Upper lobe of right lung (tissue), 1 donor: Measurements from ENCODE around the gene H3-3A. TPM values are rescaled to one million over a fixed set of nuclear protein-coding genes. Genes with fewer than 3 reads are reported as not detected.

Experiments
- ATAC-seq: fragments of 200-7000 bp; cut with Tn5 transposase; one replicate; pipeline ENCODE4 v1.9.1; 2020; ENCODE audit warnings: mild to moderate bottlenecking, moderate library complexity
- DNase-seq: peaks from one replicate; pipeline ENCODE4 v3.0.0-alpha.2; 2020
- H3K27ac ChIP-seq: fragments of 200-600 bp; one replicate; pipeline ENCODE4 v1.8.0; 2022
- H3K27me3 ChIP-seq: fragments of 200-600 bp; one replicate; pipeline ENCODE4 v1.8.0; 2022; ENCODE audit warnings: mild to moderate bottlenecking
- H3K36me3 ChIP-seq: fragments of 200-600 bp; one replicate; pipeline ENCODE4 v1.8.0; 2022
- H3K4me1 ChIP-seq: fragments of 200-600 bp; one replicate; pipeline ENCODE4 v1.8.0; 2022
- H3K4me3 ChIP-seq: fragments of 200-600 bp; one replicate; pipeline ENCODE4 v1.8.0; 2022; ENCODE audit warnings: mild to moderate bottlenecking
- H3K9me3 ChIP-seq: fragments of 200-600 bp; one replicate; pipeline ENCODE4 v1.8.0; 2022
- intact Hi-C: fragments of 100-400 bp; cut with DNase I; formaldehyde crosslinking; loops from one replicate; pipeline ENCODE4 v1.11.0; 2022
- total RNA-seq: library from RNA; stranded (reverse); fragmentation: NEBNext Ultra II Directional; extraction: Animal tissue kit (Norgen Biotek cat#: 25700); gene quantifications from one replicate; pipeline ENCODE4 v1.2.1, GENCODE V29; 2021
- TF ChIP-seq, protein P1 (sequence below): fragments of 200-600 bp; IDR thresholded peaks from one replicate; pipeline ENCODE4 v1.8.0; 2022; ENCODE audit warnings: antibody characterized with exemption
- donor health status: DM: no; HTN: yes; CAD: no; lungs with severe emphysema.

H3-3A gene
- total RNA-seq, 1 donor from 2014 or later = 435 TPM

DNA sequence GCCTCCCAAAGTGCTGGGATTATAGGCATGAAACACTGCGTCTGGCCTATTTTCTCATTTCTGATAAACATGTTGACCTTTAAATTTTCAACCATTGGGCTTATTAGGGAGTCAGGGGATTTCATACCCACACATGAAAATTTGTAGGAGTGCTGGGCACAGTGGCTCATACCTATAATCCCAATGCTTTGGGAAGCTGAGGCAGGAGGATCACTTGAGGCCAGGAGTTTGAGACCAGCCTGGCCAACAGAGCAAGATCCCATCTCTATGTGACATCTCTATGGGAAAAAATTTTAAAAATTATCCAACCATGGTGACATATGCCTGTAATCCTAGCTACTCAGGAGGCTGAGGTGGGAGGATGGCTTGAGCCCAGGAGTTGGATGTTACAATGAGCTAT, 10.5 kb upstream of the H3-3A start:
- H3K27ac ChIP-seq = no peak overlapping the region
- intact Hi-C loops = no loop called here

DNA sequence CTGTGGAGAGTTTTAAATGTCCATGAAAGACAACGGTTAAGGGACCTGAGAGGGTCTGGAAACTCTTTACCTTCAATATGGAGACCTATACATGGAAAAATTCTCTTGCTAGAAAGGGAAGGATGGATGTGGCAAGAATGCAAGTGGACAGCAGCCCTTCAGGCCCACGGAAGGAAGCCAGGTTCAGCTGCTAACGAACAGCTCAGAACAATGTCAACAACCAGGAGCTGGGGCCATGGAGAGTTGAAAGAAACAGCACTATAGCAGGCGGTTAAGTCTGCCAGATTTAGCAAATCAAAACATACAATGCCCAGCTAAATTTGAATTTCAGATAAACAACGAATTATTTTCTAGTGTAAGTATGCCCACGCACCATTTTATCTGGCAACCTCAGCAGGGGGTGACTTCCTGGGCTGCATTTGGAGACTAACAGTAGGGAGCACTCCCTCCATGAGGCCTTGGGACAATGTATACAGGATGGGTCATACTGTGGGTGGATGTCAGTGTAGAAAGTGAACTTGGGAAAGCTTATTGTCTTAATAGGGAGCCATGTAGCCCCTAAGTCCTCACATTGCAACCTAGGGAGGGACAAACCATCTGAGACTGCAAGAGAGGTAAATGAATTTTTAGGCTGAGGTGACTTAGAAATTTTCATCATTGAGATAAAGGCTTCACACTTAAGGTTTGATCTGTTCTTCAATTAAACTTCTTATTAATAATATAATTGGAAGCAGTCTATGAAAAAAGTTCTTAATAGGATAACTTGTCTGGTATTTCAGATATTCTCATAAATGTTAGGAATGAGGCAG, 7.8 kb upstream of the H3-3A start:
- intact Hi-C loops = no loop called here

More for the DNA sequence above, 10.5 kb upstream of the H3-3A start:
- ATAC-seq (no peak), DNase-seq (no peak)
- no peaks in the 10 kb centered on the region for H3K9me3 ChIP-seq
- no peaks in the 10 kb centered on the region for H3K4me1 ChIP-seq
- TF ChIP-seq, protein P1, sequence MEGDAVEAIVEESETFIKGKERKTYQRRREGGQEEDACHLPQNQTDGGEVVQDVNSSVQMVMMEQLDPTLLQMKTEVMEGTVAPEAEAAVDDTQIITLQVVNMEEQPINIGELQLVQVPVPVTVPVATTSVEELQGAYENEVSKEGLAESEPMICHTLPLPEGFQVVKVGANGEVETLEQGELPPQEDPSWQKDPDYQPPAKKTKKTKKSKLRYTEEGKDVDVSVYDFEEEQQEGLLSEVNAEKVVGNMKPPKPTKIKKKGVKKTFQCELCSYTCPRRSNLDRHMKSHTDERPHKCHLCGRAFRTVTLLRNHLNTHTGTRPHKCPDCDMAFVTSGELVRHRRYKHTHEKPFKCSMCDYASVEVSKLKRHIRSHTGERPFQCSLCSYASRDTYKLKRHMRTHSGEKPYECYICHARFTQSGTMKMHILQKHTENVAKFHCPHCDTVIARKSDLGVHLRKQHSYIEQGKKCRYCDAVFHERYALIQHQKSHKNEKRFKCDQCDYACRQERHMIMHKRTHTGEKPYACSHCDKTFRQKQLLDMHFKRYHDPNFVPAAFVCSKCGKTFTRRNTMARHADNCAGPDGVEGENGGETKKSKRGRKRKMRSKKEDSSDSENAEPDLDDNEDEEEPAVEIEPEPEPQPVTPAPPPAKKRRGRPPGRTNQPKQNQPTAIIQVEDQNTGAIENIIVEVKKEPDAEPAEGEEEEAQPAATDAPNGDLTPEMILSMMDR = no peak
- no peaks in the 10 kb centered on the region for H3K36me3 ChIP-seq
- H3K4me3 ChIP-seq = no peak overlapping the region
- H3K27me3 ChIP-seq = no peaks in the 10 kb centered on the region

DNA sequence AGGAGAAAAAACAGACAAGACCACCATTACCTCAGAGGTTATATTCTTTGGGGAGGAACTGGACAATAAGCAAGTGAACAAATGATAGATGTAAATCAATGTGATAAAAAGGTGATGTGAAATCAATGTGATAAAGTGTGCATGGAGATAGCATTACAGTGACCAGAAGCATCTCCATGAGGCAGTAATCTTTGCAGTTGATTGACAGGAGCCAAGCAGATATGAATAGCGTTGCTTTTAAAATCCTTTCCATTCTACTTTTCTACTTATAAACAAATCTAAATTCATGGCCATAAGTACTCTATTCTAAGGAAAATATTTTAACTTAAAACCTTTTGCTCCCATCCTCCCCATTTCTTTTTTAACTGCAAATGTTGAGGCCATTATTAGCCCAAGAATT, 2.8 kb upstream of the H3-3A start:
- intact Hi-C loops = loop anchor here (10.0 kb wide), 1 partner anchor 65 kb away; the partner anchor contains the start of gene SDE2
- Histone ChIP-seq H3K4me3 (no peak overlapping the region), H3K27me3 (no peaks in the 10 kb centered on the region), H3K27ac (no peak overlapping the region), H3K4me1 (peaks cover 12% of the 10 kb centered on the region), H3K9me3 (no peaks in the 10 kb centered on the region), H3K36me3 (peaks cover 9% of the 10 kb centered on the region)
- TF ChIP-seq, protein P1 = no peak
- DNase-seq (no peak), ATAC-seq (no peak)

More for the DNA sequence above, 7.8 kb upstream of the H3-3A start:
- Histone ChIP-seq H3K4me1 (no peaks in the 10 kb centered on the region), H3K4me3 (no peak overlapping the region), H3K9me3 (no peaks in the 10 kb centered on the region), H3K27ac (no peak overlapping the region), H3K27me3 (no peaks in the 10 kb centered on the region), H3K36me3 (peaks cover 9% of the 10 kb centered on the region)
- no peak for ATAC-seq
- DNase-seq = no peak
- TF ChIP-seq, protein P1 = no peak

DNA sequence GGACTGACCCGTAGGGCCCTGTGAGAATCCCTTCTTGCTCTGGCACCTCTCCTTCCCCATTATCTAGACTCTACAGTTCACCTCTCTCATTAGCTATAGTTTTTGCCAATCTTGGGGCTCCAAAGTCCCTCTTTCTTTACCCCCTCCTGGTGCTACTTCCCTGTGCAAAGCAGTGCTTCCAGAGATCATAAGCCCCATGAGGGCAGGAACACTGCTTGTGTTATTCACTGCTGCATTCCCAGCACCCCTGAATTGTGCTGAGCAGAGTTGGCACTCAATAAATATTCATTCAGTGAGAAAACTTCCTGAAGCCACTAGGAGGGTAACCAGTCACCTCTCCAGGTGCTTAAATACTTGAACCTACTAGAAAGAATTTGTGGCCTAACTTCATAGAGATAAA, 2.1 kb upstream of the H3-3A start:
- no peak overlapping the region for H3K4me3 ChIP-seq
- ATAC-seq (no peak), DNase-seq (no peak)
- TF ChIP-seq, protein P1 = no peak
- H3K27me3 ChIP-seq = no peaks in the 10 kb centered on the region
- peaks cover 9% of the 10 kb centered on the region for H3K36me3 ChIP-seq
- intact Hi-C loops = loop anchor here (10.0 kb wide), 1 partner anchor 66 kb away; the partner anchor contains the start of gene SDE2
- peaks cover 18% of the 10 kb centered on the region for H3K4me1 ChIP-seq
- peak overlapping the region; percentile 99 for H3K27ac ChIP-seq
- H3K9me3 ChIP-seq = no peaks in the 10 kb centered on the region

DNA sequence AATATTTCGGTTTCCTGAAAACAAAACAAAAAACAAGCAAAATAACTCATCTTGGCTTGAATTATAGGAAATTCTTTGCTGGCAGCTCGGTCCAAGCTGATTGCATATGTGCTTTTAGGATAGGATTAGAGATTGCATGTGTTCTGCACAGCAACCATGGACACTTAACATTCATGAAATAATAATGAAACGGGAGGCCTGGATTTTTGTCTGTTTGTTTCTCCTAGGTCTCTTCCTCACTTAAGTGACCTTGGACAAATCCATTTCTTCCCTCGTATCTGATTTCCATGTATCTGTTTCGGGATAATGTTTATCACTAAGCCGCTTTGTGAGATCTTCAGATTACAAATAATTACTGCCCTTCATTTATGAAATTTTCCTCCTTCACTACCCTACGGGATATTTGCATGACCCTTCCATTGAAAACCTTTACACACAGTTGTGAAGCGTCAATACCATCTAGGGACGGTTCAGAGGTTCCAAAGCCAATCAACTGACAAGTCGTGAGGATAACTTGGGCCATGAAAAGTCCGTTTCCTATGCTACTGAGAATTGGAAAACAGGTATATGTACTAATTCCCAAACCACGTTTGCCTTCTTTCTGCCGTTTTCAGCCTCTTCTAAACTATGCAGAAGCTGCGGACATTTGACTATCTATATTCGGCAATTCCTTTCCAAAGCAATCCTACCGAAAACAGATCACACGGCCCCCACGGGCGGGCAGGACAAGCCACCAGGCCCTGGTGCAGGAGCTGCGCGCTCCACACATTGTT, 1.3 kb upstream of the H3-3A start:
- intact Hi-C loops = loop anchor here (10.0 kb wide), 1 partner anchor 66 kb away; the partner anchor contains the start of gene SDE2
- Histone ChIP-seq H3K4me1 (peaks cover 25% of the 10 kb centered on the region), H3K27ac (peak overlapping the region; percentile 99), H3K4me3 (peak overlapping the region; percentile 77), H3K9me3 (no peaks in the 10 kb centered on the region), H3K27me3 (no peaks in the 10 kb centered on the region), H3K36me3 (peaks cover 15% of the 10 kb centered on the region)
- ATAC-seq (no peak), DNase-seq (no peak)
- TF ChIP-seq, protein P1 = no peak
